COLO668 (cell line): ENCODE measurements around the gene CUBN.

Experiments
- DNase-seq: peaks from one replicate; lab custom pipeline; 2025; ENCODE audit not compliant: unreplicated experiment; lab: John Stamatoyannopoulos, UW

CUBN gene

GRCh38 chr10:16803464-16803863 lies 326.1 kb downstream of the CUBN start:
- DNase-seq: no peak

- DNase-seq: no peak
Measured at GRCh38 chr10:16799621-16800020, 330.0 kb downstream of the CUBN start.

- no peak for DNase-seq
Measured at GRCh38 chr10:16798571-16798970, 331.0 kb downstream of the CUBN start.

- no peak for DNase-seq
Measured at GRCh38 chr10:16795410-16796073, 334.1 kb downstream of the CUBN start.

- no peak for DNase-seq
Measured at GRCh38 chr10:16794005-16794404, 335.6 kb downstream of the CUBN start.

- DNase-seq: no peak
Measured at GRCh38 chr10:16792675-16793074, 336.9 kb downstream of the CUBN start.

GRCh38 chr10:16789765-16790164 lies 339.8 kb downstream of the CUBN start:
- no peak for DNase-seq

- DNase-seq: no peak
Measured at GRCh38 chr10:16789261-16789660, 340.4 kb downstream of the CUBN start.

GRCh38 chr10:16788778-16789177 lies 340.8 kb downstream of the CUBN start:
- DNase-seq: no peak

- DNase-seq: no peak
Measured at GRCh38 chr10:16788125-16788524, 341.5 kb downstream of the CUBN start.

- no peak for DNase-seq
Measured at GRCh38 chr10:16787361-16787791, 342.2 kb downstream of the CUBN start.

- DNase-seq: no peak
Measured at GRCh38 chr10:16780338-16780880, 349.2 kb downstream of the CUBN start.

- no peak for DNase-seq
Measured at GRCh38 chr10:16779384-16779915, 350.2 kb downstream of the CUBN start.

GRCh38 chr10:16777473-16778370 lies 351.9 kb downstream of the CUBN start:
- peak; percentile 2 for DNase-seq

- no peak for DNase-seq
Measured at GRCh38 chr10:16776896-16777295, 352.7 kb downstream of the CUBN start.
